Psoas muscle (tissue), 8 donors: ENCODE measurements around the gene MYL4. TPM values are rescaled to one million over a fixed set of nuclear protein-coding genes. Genes with fewer than 3 reads are reported as not detected.
"Not testable (repeated sequence)": the region's sequence is repeated elsewhere in the genome, so short reads cannot be mapped to it uniquely, and the experiment has no call there.

Experiments
- ATAC-seq, 4 donors: fragments of 200-7000 bp; cut with Tn5 transposase; one replicate each; pipeline ENCODE4 v1.9.1; 2020; ENCODE audit warnings: moderate library complexity in 3 of 4, mild to moderate bottlenecking in 2 of 4
- DNase-seq, 2 donors: peaks; one replicate each; pipeline ENCODE4 v3.0.0-alpha.2; 2020
- H3K27ac ChIP-seq: fragments of 200-600 bp; one replicate; pipeline ENCODE4 v1.8.0; 2022
- H3K27me3 ChIP-seq, 3 donors: fragments of 200-600 bp in 1 of 3; one replicate each; pipeline versions ENCODE4 v1.6.1 to v1.8.0; 2013 to 2022; ENCODE audit warnings: low read length in 2 of 3, mild to moderate bottlenecking in 2 of 3, moderate library complexity in 1 of 3; ENCODE audit not compliant: insufficient read depth in 3 of 3
- H3K36me3 ChIP-seq, 2 donors: fragments of 200-600 bp in 1 of 2; one replicate each; pipeline versions ENCODE4 v1.6.1 to v1.8.0; 2013 to 2022; ENCODE audit warnings: low read depth in 1 of 2, mild to moderate bottlenecking in 1 of 2, moderate library complexity in 1 of 2; ENCODE audit not compliant: insufficient read depth in 1 of 2
- H3K4me1 ChIP-seq: fragments of 200-600 bp; one replicate; pipeline ENCODE4 v1.8.0; 2022
- H3K4me3 ChIP-seq: fragments of 200-600 bp; one replicate; pipeline ENCODE4 v1.8.0; 2022; ENCODE audit warnings: mild to moderate bottlenecking
- H3K9me3 ChIP-seq: fragments of 200-600 bp; one replicate; pipeline ENCODE4 v1.8.0; 2022
- CTCF ChIP-seq: fragments of 200-600 bp; IDR thresholded peaks from one replicate; pipeline ENCODE4 v1.8.0; 2022; ENCODE audit warnings: antibody characterized with exemption
- WGBS, 3 donors: extraction: QIAGEN DNeasy Blood & Tissue Kit; methylation state at CpG; one replicate each; pipeline versions ENCODE4 v1.1.6 to v1.1.7; 2013; 5-methylcytosine and 5-hydroxymethylcytosine counted together
- intact Hi-C, 2 donors: fragments of 100-400 bp; cut with DNase I; formaldehyde crosslinking; loops; one replicate each; pipeline versions ENCODE4 v1.11.0 to v1.14.2; 2022
- polyA plus RNA-seq, 3 donors: library from polyadenylated mRNA; stranded (reverse); fragments of 200-250 nt; gene quantifications; one replicate each; pipeline ENCODE4 v1.2.3, GENCODE V29; 2013
- total RNA-seq, 4 donors: library from RNA; stranded (reverse); fragmentation: NEBNext Ultra II Directional in 2 of 4; extraction: Animal tissue kit (Norgen Biotek cat#: 25700) in 2 of 4; gene quantifications; one replicate each; pipeline versions ENCODE4 v1.2.1 to v1.2.4, GENCODE V29; 2021 to 2023
- donor health status: healthy with polysubstance abuse.
- donor health status: DM: no; HTN: no; CAD: no; lungs with moderate emphysema.
- donor health status: Bipolar disorder and iron deficiency.
- donor health status: healthy.
- donor health status: DM: yes; HTN: yes; CAD: no.
- donor health status: DM: no; HTN: no; CAD: no.
- donor health status: DM: no; HTN: no; CAD: no.
- donor health status: DM: yes; HTN: yes; CAD: no.

Gene MYL4
- total and polyA plus RNA-seq, 7 donors, result 0.52 to 6.7 (median 2.0) TPM

- ATAC-seq, result peak in 1 of 4 donors; percentile 51
- intact Hi-C loops, result loop anchor here in 1 of 2 donors (10.0 kb wide), 1 partner anchor 392 kb away; no protein-coding TSS in a partner anchor
- Histone ChIP-seq H3K4me1 (peaks cover 6% of the 10 kb centered on the region), H3K27ac (no peak overlapping the region), H3K27me3 (no peaks in the 10 kb centered on the region), H3K9me3 (no peaks in the 10 kb centered on the region), H3K4me3 (no peak overlapping the region), H3K36me3 (no peaks in the 10 kb centered on the region)
- no peak for DNase-seq
- 78 to 82% (median 79%) methylated on average over 3 of the region's 3 CpGs for WGBS, 3 donors
- no peak for TF ChIP-seq CTCF
These were observed 13.9 kb downstream of the MYL4 start for GRCh38 chr17:47223007-47223406.

DNA sequence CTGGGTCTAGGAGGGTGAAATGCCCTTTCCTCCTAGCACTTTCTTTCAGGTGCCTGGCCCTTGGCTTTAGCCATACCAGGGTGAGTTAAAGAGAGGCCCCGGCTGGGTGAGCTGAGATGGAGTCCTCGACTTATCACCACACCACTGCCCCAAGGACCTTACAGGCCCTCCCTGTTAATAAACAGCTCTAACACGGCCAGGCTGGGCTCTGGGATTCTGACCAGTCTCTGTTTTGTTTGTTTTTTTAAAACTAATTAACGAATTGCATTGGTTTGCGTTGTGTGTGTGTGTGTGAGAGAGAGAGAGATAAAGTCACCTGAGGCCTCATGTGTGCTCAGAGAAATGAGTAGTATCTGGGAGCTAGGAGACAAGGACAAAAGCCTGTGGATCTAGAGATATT, 14.3 kb downstream of the MYL4 start:
- no peak for TF ChIP-seq CTCF
- intact Hi-C loops, result loop anchor here in 1 of 2 donors (10.0 kb wide), 1 partner anchor 391 kb away; no protein-coding TSS in a partner anchor
- Histone ChIP-seq H3K9me3 (no peaks in the 10 kb centered on the region), H3K36me3 (no peaks in the 10 kb centered on the region), H3K4me1 (peaks cover 6% of the 10 kb centered on the region), H3K27me3 (no peaks in the 10 kb centered on the region), H3K27ac (peak overlapping the region; percentile 79), H3K4me3 (no peak overlapping the region)
- WGBS, 3 donors, result 96 to 97% (median 97%) methylated on average over 5 of the region's 5 CpGs
- no peak for DNase-seq
- ATAC-seq, result no peak

- not testable (repeated sequence) for H3K27me3 ChIP-seq, H3K9me3 ChIP-seq, DNase-seq, H3K4me1 ChIP-seq, ATAC-seq, H3K36me3 ChIP-seq, H3K4me3 ChIP-seq
- intact Hi-C loops, result loop anchor here in 1 of 2 donors (10.0 kb wide), 1 partner anchor 391 kb away; no protein-coding TSS in a partner anchor
- H3K27ac ChIP-seq, result peak overlapping the region; percentile 79
- WGBS, 3 donors, result 95 to 98% (median 97%) methylated on average over 2 of the region's 2 CpGs
These were observed 14.9 kb downstream of the MYL4 start for GRCh38 chr17:47224077-47224476.

- peak overlapping the region; percentile 79 for H3K27ac ChIP-seq
- no peaks in the 10 kb centered on the region for H3K36me3 ChIP-seq
- whole genome bisulfite sequencing, 3 donors, result 15 to 35% (median 29%) methylated on average over 1 of the region's 1 CpG
- no peak for TF ChIP-seq CTCF
- DNase-seq (no peak), ATAC-seq (no peak)
- H3K9me3 ChIP-seq, result no peaks in the 10 kb centered on the region
- peaks cover 6% of the 10 kb centered on the region for H3K4me1 ChIP-seq
- no peak overlapping the region for H3K4me3 ChIP-seq
- no peaks in the 10 kb centered on the region for H3K27me3 ChIP-seq
- intact Hi-C loops, result loop anchor here in 1 of 2 donors (10.0 kb wide), 1 partner anchor 390 kb away; no protein-coding TSS in a partner anchor
These were observed 15.8 kb downstream of the MYL4 start for GRCh38 chr17:47224966-47225365.

DNA sequence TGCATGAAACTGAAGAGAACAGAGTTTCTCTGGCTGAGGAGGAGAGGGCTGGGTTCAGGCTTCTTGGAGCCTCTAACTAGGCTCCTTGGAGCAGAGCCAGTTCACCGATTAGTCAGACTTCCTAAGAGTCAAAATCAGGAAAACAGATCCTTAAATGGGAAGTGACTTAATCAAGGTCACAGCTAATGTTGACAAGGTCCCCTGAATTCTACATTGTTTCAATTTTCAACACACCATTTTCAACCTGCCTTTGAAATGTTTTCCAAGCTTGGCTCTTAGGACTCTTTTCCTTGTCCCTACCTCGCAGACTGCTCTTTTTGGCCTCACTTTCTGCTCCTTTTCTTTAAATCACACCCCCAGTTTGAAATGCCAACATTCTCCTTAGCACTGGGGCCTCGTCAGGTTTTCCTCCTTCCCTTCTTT, 16.3 kb downstream of the MYL4 start:
- H3K36me3 ChIP-seq, result no peaks in the 10 kb centered on the region
- H3K9me3 ChIP-seq, result no peaks in the 10 kb centered on the region
- DNase-seq, result no peak
- WGBS, 3 donors, result 30 to 37% (median 31%) methylated on average over 3 of the region's 3 CpGs
- peak overlapping the region; percentile 79 for H3K27ac ChIP-seq
- peaks cover 6% of the 10 kb centered on the region for H3K4me1 ChIP-seq
- TF ChIP-seq CTCF, result no peak
- H3K4me3 ChIP-seq, result no peak overlapping the region
- ATAC-seq, result peak in 3 of 4 donors; percentile 31 to 64 (median 40)
- intact Hi-C loops, result loop anchor here in 1 of 2 donors (10.0 kb wide), 1 partner anchor 389 kb away; no protein-coding TSS in a partner anchor
- no peaks in the 10 kb centered on the region for H3K27me3 ChIP-seq
